ENCODE data around the gene MAP2K7.

DNA sequence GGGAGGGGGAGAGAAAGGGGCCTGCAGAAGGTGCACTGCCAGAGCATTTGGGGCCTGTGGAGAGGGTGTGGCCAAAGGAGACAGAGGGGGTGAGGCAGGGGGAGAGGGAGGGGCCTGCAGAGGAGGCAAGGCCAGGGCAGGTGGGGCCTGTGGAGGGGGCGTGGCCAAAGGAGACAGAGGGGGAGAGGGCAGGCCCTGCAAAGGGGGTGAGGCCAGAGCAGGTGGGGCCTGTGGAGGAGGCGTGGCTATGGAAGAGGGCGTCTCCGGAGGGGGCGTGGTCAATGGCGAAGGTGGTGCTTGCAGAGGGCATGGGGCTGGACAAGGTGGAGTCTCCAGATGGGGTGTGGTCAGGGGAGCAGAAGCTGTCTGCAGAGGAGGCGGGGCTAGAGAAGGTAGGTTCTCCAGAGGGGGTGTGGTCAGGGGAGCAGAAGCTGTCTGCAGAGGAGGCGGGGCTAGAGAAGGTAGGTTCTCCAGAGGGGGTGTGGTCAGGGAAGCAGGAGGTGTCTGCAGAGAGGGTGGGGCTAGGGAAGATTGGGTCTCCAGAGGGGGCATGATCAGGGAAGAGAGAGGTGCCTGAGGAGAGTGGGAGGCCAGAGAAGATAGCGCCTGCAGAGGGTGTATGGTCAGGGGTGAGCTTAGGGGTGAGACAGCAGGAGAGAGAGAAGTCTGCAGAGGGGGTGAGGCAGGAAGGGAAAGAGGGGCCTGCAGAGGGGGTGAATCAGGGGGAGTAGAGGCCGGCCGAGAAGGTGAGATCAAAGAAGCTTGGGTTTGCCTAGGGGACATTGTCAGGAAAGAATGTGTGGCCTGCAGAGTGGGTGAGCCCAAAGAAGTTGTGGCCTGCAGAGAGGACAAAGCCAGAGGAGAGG lies 32.9 kb upstream of the MAP2K7 start:
- TF ChIP-seq, protein P1, sequence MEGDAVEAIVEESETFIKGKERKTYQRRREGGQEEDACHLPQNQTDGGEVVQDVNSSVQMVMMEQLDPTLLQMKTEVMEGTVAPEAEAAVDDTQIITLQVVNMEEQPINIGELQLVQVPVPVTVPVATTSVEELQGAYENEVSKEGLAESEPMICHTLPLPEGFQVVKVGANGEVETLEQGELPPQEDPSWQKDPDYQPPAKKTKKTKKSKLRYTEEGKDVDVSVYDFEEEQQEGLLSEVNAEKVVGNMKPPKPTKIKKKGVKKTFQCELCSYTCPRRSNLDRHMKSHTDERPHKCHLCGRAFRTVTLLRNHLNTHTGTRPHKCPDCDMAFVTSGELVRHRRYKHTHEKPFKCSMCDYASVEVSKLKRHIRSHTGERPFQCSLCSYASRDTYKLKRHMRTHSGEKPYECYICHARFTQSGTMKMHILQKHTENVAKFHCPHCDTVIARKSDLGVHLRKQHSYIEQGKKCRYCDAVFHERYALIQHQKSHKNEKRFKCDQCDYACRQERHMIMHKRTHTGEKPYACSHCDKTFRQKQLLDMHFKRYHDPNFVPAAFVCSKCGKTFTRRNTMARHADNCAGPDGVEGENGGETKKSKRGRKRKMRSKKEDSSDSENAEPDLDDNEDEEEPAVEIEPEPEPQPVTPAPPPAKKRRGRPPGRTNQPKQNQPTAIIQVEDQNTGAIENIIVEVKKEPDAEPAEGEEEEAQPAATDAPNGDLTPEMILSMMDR (IDR thresholded peaks at IDR 0.05): no peak
- no peak for TF ChIP-seq EP300 (IDR thresholded peaks at IDR 0.05)

All from gastroesophageal sphincter (tissue), 3 donors.